ENCODE measurements around the gene RNF223. TPM values are rescaled to one million over a fixed set of nuclear protein-coding genes. Genes with fewer than 3 reads are reported as not detected.
"Not testable (repeated sequence)": the region's sequence is repeated elsewhere in the genome, so short reads cannot be mapped to it uniquely, and the experiment has no call there.

The RNF223 gene
- total and polyA plus RNA-seq, 7 experiments from 2014 or later = 0.32 TPM; not detected in 6

- intact Hi-C loops (cut with micrococcal nuclease) = loop anchor here in 1 of 2 donors (2.0 to 5.0 kb wide), 2 partner anchors 47 to 91 kb away; no protein-coding TSS in a partner anchor
- H3K27me3 Mint-ChIP-seq; POLR2A ChIA-PET; ATAC-seq; H3K27ac ChIP-seq (ENCODE audit: low read depth, low read length); H3K9me3 Mint-ChIP-seq; H3K9me3 ChIP-seq (ENCODE audit: control insufficient read depth in 2 of 3, low read length in 3 of 3); H3K4me3 ChIP-seq (ENCODE audit: low read length); H3K27ac Mint-ChIP-seq; DNase-seq; H3K36me3 Mint-ChIP-seq; H3K36me3 ChIP-seq (ENCODE audit: control insufficient read depth in 2 of 3, insufficient read depth in 3 of 3, low read length in 3 of 3): not testable (repeated sequence)
- H3K4me3 Mint-ChIP-seq = peak overlapping the region in 2 of 10 donors; percentile 24 to 47
- CTCF ChIA-PET = interaction anchor here (4.8 kb wide), 1 partner anchor 83 kb away, joined by 38 read pairs; the partner anchor contains the start of gene PERM1
- peaks cover 0 to 11% (median 5%) of the 10 kb centered on the region in 7 donors for H3K4me1 Mint-ChIP-seq
- peaks cover 0 to 13% of the 10 kb centered on the region in 2 donors for H3K27me3 ChIP-seq (ENCODE audit: control insufficient read depth in 2 of 2, insufficient read depth in 2 of 2, low read length in 2 of 2)
- H3K4me1 ChIP-seq (ENCODE audit: control insufficient read depth in 2 of 2, insufficient read depth in 2 of 2, low read length in 2 of 2) = peaks cover 4 to 18% of the 10 kb centered on the region in 2 donors
Observed at GRCh38 chr1:1065940-1066304, 8.2 kb downstream of the RNF223 start.

- CTCF ChIA-PET = interaction anchor here (4.8 kb wide), 1 partner anchor 82 kb away, joined by 38 read pairs; the partner anchor contains the start of gene PERM1
- peaks cover 1 to 13% of the 10 kb centered on the region in 2 donors for H3K27me3 ChIP-seq (ENCODE audit: control insufficient read depth in 2 of 2, insufficient read depth in 2 of 2, low read length in 2 of 2)
- H3K27ac ChIP-seq (ENCODE audit: low read depth, low read length) = no peak overlapping the region
- intact Hi-C loops (cut with micrococcal nuclease) = loop anchor here in 1 of 2 donors (2.0 to 5.0 kb wide), 2 partner anchors 47 to 92 kb away; no protein-coding TSS in a partner anchor
- H3K4me1 ChIP-seq (ENCODE audit: control insufficient read depth in 2 of 2, insufficient read depth in 2 of 2, low read length in 2 of 2) = peaks cover 4 to 19% of the 10 kb centered on the region in 2 donors
- peaks cover 0 to 12% (median 5%) of the 10 kb centered on the region in 7 donors for H3K4me1 Mint-ChIP-seq
- no peaks in the 10 kb centered on the region for H3K36me3 ChIP-seq (ENCODE audit: control insufficient read depth in 2 of 3, insufficient read depth in 3 of 3, low read length in 3 of 3)
- no peak for ATAC-seq
- DNase-seq = no peak
- no peak overlapping the region for H3K4me3 ChIP-seq (ENCODE audit: low read length)
- H3K9me3 ChIP-seq (ENCODE audit: control insufficient read depth in 2 of 3, low read length in 3 of 3) = no peaks in the 10 kb centered on the region
- H3K27ac Mint-ChIP-seq = peak overlapping the region in 1 of 9 donors; percentile 1
- peak overlapping the region in 3 of 10 donors; percentile 0 to 47 (median 24) for H3K4me3 Mint-ChIP-seq
- POLR2A ChIA-PET = no interaction called here
- no peaks in the 10 kb centered on the region for H3K36me3 Mint-ChIP-seq
- H3K27me3 Mint-ChIP-seq = peaks cover 3 to 8% (median 7%) of the 10 kb centered on the region in 5 donors
- no peaks in the 10 kb centered on the region for H3K9me3 Mint-ChIP-seq
Observed at GRCh38 chr1:1065265-1065939, 8.7 kb downstream of the RNF223 start.

- intact Hi-C loops (cut with micrococcal nuclease) = loop anchor here (1.0 to 2.0 kb wide), 3 partner anchors 31 to 80 kb away; no protein-coding TSS in a partner anchor
- Mint-ChIP-seq H3K9me3 (no peaks in the 10 kb centered on the region), H3K36me3 (no peaks in the 10 kb centered on the region), H3K4me3 (peak overlapping the region in 5 of 10 donors; percentile 9 to 56 (median 29)), H3K4me1 (peaks cover 0 to 17% (median 6%) of the 10 kb centered on the region in 7 donors), H3K27ac (peak overlapping the region in 3 of 9 donors; percentile 2 to 62 (median 24)), H3K27me3 (peaks cover 7 to 13% (median 13%) of the 10 kb centered on the region in 5 donors)
- H3K36me3 ChIP-seq (ENCODE audit: control insufficient read depth in 2 of 3, insufficient read depth in 3 of 3, low read length in 3 of 3) = no peaks in the 10 kb centered on the region
- H3K4me1 ChIP-seq (ENCODE audit: control insufficient read depth in 2 of 2, insufficient read depth in 2 of 2, low read length in 2 of 2) = peaks cover 4 to 28% of the 10 kb centered on the region in 2 donors
- DNase-seq (peak; percentile 54 to 83 (median 72)), ATAC-seq (peak; percentile 58)
- POLR2A ChIA-PET = interaction anchor here (1.7 to 2.4 kb wide), 2 partner anchors 23 to 50 kb away, joined by 4 to 6 read pairs; partner anchors contain the start of gene ISG15
- H3K9me3 ChIP-seq (ENCODE audit: control insufficient read depth in 2 of 3, low read length in 3 of 3) = no peaks in the 10 kb centered on the region
- H3K27me3 ChIP-seq (ENCODE audit: control insufficient read depth in 2 of 2, insufficient read depth in 2 of 2, low read length in 2 of 2) = peaks cover 3 to 13% of the 10 kb centered on the region in 2 donors
- H3K4me3 ChIP-seq (ENCODE audit: low read length) = no peak overlapping the region
- CTCF ChIA-PET = interaction anchor here (0.5 to 4.8 kb wide), 7 partner anchors 29 to 81 kb away, joined by 3 to 38 read pairs (median 3); partner anchors contain the start of genes ISG15 and PERM1
- H3K27ac ChIP-seq (ENCODE audit: low read depth, low read length) = no peak overlapping the region
Observed at GRCh38 chr1:1063945-1064831, 9.9 kb downstream of the RNF223 start.

- Mint-ChIP-seq H3K27me3 (peaks cover 7 to 19% (median 13%) of the 10 kb centered on the region in 5 donors), H3K27ac (peak overlapping the region in 1 of 9 donors; percentile 43), H3K9me3 (no peaks in the 10 kb centered on the region), H3K4me3 (peak overlapping the region in 1 of 10 donors; percentile 64), H3K4me1 (peaks cover 0 to 23% (median 6%) of the 10 kb centered on the region in 7 donors), H3K36me3 (no peaks in the 10 kb centered on the region)
- Histone ChIP-seq H3K4me3 (ENCODE audit: low read length) (no peak overlapping the region), H3K9me3 (ENCODE audit: control insufficient read depth in 2 of 3, low read length in 3 of 3) (no peaks in the 10 kb centered on the region), H3K27me3 (ENCODE audit: control insufficient read depth in 2 of 2, insufficient read depth in 2 of 2, low read length in 2 of 2) (peaks cover 3 to 16% of the 10 kb centered on the region in 2 donors), H3K27ac (ENCODE audit: low read depth, low read length) (no peak overlapping the region), H3K36me3 (ENCODE audit: control insufficient read depth in 2 of 3, insufficient read depth in 3 of 3, low read length in 3 of 3) (no peaks in the 10 kb centered on the region), H3K4me1 (ENCODE audit: control insufficient read depth in 2 of 2, insufficient read depth in 2 of 2, low read length in 2 of 2) (peaks cover 4 to 27% of the 10 kb centered on the region in 2 donors)
- DNase-seq (no peak), ATAC-seq (no peak)
- intact Hi-C loops (cut with micrococcal nuclease) = loop anchor here in 1 of 2 donors (1.0 kb wide), 2 partner anchors 30 to 79 kb away; no protein-coding TSS in a partner anchor
- CTCF ChIA-PET = interaction anchor here (0.8 to 4.8 kb wide), 7 partner anchors 31 to 80 kb away, joined by 3 to 38 read pairs (median 3); partner anchors contain the start of genes ISG15 and PERM1
- POLR2A ChIA-PET = interaction anchor here (1.7 to 2.4 kb wide), 2 partner anchors 23 to 49 kb away, joined by 4 to 6 read pairs; partner anchors contain the start of gene ISG15
Observed at GRCh38 chr1:1063261-1063944, 10.7 kb downstream of the RNF223 start.

- H3K4me3 ChIP-seq (ENCODE audit: low read length) = no peak overlapping the region
- intact Hi-C loops (cut with micrococcal nuclease) = loop anchor here in 1 of 2 donors (1.0 kb wide), 2 partner anchors 29 to 78 kb away; no protein-coding TSS in a partner anchor
- peaks cover 3 to 16% of the 10 kb centered on the region in 2 donors for H3K27me3 ChIP-seq (ENCODE audit: control insufficient read depth in 2 of 2, insufficient read depth in 2 of 2, low read length in 2 of 2)
- no peaks in the 10 kb centered on the region for H3K36me3 Mint-ChIP-seq
- H3K4me3 Mint-ChIP-seq = peak overlapping the region in 1 of 10 donors; percentile 64
- no peak overlapping the region for H3K27ac ChIP-seq (ENCODE audit: low read depth, low read length)
- H3K27ac Mint-ChIP-seq = no peak overlapping the region
- CTCF ChIA-PET = interaction anchor here (1.2 to 4.8 kb wide), 4 partner anchors 30 to 80 kb away, joined by 3 to 38 read pairs (median 10); partner anchors contain the start of gene PERM1
- H3K36me3 ChIP-seq (ENCODE audit: control insufficient read depth in 2 of 3, insufficient read depth in 3 of 3, low read length in 3 of 3) = no peaks in the 10 kb centered on the region
- DNase-seq (no peak), ATAC-seq (no peak)
- H3K4me1 Mint-ChIP-seq = peaks cover 0 to 26% (median 6%) of the 10 kb centered on the region in 7 donors
- peaks cover 7 to 28% (median 13%) of the 10 kb centered on the region in 5 donors for H3K27me3 Mint-ChIP-seq
- H3K9me3 Mint-ChIP-seq = no peaks in the 10 kb centered on the region
- H3K4me1 ChIP-seq (ENCODE audit: control insufficient read depth in 2 of 2, insufficient read depth in 2 of 2, low read length in 2 of 2) = peaks cover 4 to 22% of the 10 kb centered on the region in 2 donors
- H3K9me3 ChIP-seq (ENCODE audit: control insufficient read depth in 2 of 3, low read length in 3 of 3) = no peaks in the 10 kb centered on the region
- POLR2A ChIA-PET = interaction anchor here (1.7 to 2.4 kb wide), 2 partner anchors 22 to 49 kb away, joined by 4 to 6 read pairs; partner anchors contain the start of gene ISG15
Observed at GRCh38 chr1:1062348-1063163, 11.6 kb downstream of the RNF223 start.
